SJCRH30 (cell line): ENCODE results near the gene RGMB. TPM values are rescaled to one million over a fixed set of nuclear protein-coding genes. Genes with fewer than 3 reads are reported as not detected.

Experiments used
- total RNA-seq: library from RNA; depleted of rRNA; stranded (reverse); fragments of >200 nt; shearing (Covaris generic); gene quantifications from 2 replicates; pipeline ENCODE4 v1.2.3, GENCODE V29; 2014; rRNA removed

RGMB gene
- total RNA-seq, 1 experiment from 2014 or later: 46.9 TPM

Other genes starting within 250 kb of the RGMB start
- gene CHD1, start 155.3 kb downstream of the RGMB start, total RNA-seq: 73.6 and 95.8 TPM in 2 replicates